ENCODE measurements around the gene UNC13D.
A peak's percentile ranks its signal among the peaks of the same experiment; 100 is the strongest.

UNC13D gene

GRCh38 chr17:75832652-75833400 is 11.4 kb downstream of the UNC13D start:
- DNase-seq: no peak

- no peak for DNase-seq
Measured at GRCh38 chr17:75832164-75832651, 12.0 kb downstream of the UNC13D start.

DNA sequence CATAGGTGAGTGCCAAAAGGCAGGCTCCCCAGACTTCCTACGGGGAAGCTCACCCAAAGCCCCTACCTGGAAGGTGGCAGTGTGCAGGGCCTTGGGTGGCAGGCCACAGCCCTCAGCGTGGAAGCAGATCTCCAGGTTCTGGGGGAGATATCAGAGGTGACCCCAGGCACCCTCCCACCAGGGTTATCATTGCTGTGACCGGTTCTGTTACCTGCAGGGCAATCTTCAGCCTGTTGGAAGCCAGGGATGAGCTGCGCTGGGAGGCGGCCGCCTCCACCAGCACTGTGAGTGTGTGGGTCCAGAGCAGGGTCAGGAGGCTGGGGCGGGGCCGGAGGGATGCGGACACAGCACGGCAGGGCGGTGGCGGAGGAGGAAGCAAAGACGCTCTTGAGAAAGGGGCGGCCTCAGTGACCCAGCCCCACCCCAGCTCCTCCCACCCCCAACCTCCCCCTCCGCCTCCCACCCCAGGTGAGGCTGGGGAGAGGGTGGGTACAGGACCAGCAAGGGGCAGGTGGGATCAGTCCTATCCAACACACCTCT is 13.1 kb downstream of the UNC13D start:
- no peak for DNase-seq

DNA sequence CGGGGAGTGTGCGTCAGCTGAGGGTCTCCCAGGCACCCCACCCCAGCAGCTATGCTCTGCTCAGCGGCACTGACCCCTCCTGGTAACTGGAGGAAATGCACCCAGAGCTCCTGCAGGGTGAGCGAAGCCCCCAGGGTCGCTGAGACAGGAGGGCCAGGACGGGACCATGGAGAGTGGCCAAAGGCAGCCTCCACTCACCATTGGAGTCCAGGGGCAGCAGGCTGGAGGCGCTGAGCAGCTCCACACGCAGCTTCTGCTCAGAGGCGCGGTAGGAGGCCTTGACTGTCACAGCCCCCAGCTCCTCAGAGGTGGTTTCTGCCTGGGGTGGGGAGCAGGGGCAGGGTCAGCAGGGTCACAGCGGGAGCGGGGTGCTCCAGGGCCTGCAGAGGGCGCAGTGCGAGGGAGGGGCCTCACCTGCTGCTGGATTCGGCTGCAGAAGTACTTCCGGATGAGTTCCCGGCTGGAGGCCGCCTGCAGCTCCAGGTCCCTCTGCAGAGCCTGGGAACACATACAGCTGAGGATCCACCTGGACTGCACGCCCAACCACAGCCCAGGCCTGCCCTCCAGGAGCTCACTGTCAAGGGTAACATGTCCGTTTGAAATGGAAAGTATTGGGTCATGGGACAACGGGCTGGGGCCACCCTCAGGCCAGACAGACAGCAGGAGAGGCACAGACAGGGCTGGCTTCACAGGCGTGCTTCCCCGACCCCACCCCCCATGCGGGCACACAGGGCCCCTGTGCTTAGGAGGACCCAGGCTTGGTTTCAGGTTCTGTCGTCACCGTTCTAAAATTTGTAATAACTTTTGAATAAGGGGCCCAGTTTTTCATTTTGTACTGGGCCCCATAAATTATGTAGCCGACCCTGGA is 13.8 kb downstream of the UNC13D start:
- DNase-seq: no peak

DNA sequence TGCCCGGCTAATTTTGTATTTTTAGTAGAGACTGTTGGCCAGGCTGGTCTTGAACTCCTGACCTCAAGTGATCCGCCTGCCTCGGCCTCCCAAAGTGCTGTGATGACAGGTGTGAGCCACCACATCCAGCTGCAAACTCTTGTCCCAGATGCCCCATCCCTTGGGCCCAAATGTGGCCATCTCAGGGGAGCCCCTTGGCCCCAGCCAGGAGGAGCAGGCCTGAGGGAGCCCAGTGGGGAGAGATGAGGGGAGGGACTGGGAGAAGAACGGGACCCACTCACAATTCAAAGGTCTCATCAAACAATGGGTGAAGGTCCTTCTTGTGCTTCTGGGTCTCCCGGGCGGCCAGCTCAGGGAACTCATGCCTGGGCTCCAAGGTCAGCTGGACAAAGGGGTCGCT is 14.5 kb downstream of the UNC13D start:
- no peak for DNase-seq

DNA sequence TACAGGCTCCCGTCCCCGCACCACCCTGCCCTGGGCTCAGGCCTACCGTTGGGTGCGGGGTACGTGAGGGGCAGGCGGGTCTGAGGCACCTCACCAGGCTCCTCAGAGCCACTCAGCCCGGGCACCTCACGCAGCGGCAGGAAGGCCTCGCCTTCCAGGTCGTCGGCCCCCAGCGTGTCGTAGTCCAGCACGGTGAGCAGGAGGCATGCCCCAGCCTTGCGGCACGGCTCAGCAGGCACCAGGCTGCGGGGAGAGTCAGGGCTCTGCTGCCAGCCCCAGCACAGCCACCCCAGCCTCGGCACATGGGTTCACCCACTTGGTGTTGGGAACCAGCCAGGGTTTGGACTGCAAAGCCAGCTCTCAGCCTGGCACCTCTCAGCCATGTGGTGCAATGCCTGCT is 15.5 kb downstream of the UNC13D start:
- DNase-seq: no peak

DNA sequence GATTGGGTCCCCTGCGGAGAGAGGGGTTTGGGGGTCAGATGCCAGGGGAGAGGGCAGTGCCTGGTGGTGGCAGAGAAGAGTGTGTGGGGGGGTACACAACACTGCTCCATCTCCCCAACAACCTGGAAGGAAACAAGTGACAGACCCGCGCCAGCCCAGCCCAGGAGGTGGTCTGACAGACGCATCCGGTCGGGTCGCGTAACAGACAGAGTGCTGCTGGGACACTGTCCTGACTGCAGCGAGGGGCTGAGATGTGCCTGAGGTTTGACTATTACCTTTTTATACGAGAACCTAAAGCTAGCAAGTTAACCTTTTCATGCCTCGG is 16.2 kb downstream of the UNC13D start:
- DNase-seq: no peak

- DNase-seq: peak; percentile 30
Measured at GRCh38 chr17:75827308-75828075, 16.7 kb downstream of the UNC13D start.

DNA sequence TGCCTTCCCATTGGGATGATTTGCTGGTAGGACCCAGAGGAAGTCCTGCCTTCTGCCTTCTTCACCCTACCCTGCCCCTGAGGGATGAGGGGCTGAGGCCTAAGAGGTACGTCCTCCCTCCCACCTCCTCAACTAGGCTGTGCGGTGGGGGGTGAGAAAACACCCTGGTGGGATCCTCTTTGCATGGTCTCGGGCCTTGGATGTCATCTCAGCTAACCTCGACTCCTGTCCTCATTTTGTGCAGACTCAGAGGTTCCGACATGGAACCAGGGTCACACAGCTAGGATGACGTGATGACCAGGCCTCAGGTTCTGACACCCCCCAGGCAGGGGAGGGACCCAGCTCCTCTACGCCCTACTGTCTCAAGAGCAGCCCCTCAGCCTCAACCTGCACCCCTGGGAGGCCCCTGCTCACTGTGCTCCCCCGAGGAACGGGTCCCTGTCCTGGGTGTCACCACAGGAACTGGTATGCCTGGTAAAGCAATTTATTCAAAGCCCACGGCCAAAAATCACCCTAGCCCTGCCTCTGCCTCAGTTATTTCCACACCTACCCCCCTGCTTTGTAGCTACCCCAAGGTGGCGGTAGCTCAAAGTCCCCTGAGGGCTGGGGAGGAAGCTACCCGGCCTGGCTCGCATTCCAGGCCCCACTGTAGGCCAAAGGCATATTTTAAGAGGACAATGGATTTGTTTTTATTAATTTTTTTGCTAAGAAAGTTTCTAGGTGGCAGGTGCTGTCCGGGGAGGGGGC is 17.5 kb downstream of the UNC13D start:
- DNase-seq: no peak

GRCh38 chr17:75825748-75826370 is 18.3 kb downstream of the UNC13D start:
- DNase-seq: no peak

GRCh38 chr17:75825149-75825552 is 19.1 kb downstream of the UNC13D start:
- DNase-seq: no peak

GRCh38 chr17:75824666-75825065 is 19.5 kb downstream of the UNC13D start:
- no peak for DNase-seq

GRCh38 chr17:75824050-75824552 is 20.1 kb downstream of the UNC13D start:
- DNase-seq: no peak

DNA sequence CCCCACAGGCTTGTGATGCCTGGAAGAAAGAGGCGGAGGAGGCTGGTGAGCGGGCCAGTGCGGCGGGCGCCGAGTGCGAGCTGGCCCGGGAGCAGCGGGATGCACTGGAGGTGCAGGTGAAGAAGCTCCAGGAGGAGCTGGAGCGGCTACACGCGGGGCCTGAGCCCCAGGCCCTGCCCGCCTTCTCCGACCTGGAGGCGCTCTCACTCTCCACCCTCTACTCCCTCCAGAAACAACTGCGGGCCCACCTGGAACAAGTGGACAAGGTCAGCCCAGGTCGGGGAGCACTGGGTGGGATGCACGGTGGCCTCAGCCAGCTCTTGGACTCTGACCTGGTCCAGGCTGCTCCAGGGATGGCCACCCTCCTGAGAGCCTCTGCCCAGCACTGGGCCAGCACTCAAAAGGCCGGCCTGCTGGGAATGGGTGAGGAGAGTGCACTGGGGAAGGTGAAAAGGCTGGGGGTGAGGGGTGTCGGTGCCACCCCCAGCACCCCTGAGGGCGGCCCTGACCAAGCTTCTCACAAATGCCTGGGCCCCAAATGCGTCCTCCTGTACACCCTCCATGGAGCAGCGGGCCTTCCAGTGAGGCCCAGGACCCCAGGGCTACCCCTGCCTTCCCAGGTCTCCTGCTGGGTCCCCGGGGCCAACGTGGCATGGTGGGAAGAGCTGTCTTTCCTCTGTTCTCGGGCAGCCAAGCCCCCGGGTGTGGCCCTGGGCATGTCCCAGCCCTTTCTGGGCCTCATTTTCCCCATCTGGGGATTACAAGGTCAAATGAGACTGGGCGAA is 20.8 kb downstream of the UNC13D start:
- DNase-seq: no peak

GRCh38 chr17:75822800-75823166 is 21.4 kb downstream of the UNC13D start:
- DNase-seq: no peak

- peak; percentile 14 for DNase-seq
Measured at GRCh38 chr17:75822119-75822799, 21.9 kb downstream of the UNC13D start.

- no peak for DNase-seq
Measured at GRCh38 chr17:75821552-75821951, 22.7 kb downstream of the UNC13D start.

GRCh38 chr17:75820094-75821080 is 23.8 kb downstream of the UNC13D start:
- DNase-seq: no peak

- no peak for DNase-seq
Measured at GRCh38 chr17:75819678-75820077, 24.5 kb downstream of the UNC13D start.
